CD4-positive, alpha-beta T cell treated with Interleukin-4 for 4 hours (primary cell): ENCODE results near the gene DIS3L2.
"Not testable (repeated sequence)": the region's sequence is repeated elsewhere in the genome, so short reads cannot be mapped to it uniquely, and the experiment has no call there.

Source experiments
- DNase-seq: peaks from one replicate; pipeline ENCODE4 v3.0.0-alpha.2; 2020

The DIS3L2 gene

DNA sequence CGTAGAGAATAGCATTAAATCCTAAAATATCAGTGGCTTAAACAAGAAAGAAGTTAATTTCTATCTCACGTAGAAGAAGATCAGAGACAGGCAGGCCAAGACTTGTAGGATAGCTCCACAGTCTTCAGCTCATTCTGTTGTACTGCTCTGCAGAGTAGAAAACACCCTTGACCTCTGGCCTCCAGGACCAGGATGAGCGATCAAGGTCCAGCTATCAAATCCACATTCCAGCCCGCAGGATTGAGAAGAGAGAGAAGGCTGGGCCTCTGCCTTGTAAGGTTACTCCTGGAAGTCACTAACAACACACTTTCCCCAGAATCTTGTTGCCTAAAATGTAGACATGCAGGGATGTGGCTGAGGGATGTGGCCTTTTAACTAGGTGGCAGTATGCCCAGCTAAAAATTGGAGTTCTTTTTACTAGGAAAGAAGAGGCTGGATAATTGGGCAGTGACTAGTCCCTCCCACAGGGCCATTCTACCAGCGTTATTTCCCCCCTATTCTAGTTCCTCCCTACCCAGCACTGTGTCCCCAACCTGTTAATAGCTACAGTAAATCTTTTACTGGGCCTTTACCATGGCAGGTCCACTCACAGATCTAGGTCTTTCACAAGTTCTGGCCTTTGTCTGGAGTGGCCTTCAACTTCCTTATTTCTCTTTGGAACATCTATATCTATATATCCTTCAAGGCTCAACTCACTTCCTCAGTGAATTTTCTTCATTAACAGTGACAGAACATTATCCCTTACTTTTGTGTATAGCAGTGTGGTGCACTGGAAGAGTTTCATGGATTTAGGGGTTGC, 165.0 kb downstream of the DIS3L2 start:
- no peak for DNase-seq

DNA sequence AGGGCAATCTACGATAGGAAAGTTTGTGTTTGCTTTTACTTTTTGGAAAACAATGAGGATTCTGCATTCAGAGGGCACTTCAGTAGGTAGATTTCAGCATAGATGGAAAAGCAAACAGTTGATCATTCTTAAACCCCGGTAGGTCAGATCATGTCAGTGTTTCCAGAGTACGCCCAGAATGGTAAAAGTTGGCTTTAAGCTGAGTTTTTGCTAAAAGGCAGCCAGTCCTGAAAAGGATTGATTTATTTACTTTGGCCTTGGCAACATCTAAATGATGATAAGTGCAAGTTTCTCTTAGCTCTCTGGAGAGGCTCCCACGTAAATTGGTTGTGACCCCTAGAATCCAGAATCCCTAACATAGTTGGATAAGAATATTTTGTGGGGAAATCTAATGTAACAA, 168.0 kb downstream of the DIS3L2 start:
- DNase-seq = no peak

DNA sequence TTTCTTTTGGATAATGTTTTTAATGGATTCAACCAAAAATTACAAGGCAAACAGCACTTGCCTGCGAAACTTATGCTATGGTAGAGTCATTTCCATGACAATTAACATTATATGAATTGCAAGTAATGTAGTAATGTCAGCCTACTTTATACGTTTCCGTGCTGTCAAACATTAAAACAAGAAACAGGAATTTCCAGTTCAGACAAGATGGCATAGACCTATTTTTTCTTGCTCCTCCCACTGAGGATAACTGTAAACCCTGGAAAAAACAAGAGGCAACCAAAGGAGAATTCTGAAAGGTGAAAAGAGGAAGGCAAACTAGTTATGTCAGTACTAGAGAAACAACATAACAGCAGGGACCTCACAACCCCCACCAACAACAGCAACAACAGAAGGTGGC, 170.7 kb downstream of the DIS3L2 start:
- no peak for DNase-seq

DNA sequence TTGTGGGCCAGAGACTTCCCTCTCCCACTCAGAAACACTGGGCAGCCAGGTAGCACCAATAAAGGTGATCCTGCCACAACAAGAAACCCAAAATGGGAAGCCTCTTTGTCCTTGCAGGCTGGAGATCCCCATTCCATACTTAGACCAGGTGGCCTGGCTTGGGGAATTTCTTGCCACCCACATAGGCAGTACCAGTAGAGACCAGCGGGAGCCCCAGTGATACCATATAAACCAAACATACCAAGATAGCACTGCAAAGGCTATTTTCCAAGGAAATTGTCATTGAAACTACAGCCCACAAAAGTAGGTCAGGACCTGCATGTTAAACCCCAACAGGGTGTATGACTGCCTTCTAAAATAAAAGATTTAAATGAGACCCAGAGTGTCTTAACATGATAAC, 171.6 kb downstream of the DIS3L2 start:
- DNase-seq = no peak

DNA sequence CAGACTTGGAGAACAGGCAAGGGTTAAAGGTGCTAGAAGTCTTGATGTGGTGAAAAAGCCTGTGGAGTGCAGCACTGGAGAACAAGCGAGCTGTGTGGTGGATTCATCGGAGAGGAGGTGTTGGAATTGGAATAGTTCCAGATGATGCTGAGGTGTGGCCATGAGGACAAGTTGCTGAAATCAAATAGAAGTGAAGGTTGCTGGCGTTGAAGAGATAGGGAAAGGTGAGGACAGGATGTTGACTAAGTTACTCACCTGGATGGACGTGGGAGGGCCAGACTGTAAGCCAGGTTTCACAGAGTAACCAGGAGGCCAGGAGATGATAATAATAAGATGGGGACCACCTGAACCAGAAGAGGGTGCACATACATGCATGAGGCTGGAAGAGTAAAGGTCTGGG, 173.4 kb downstream of the DIS3L2 start:
- DNase-seq = no peak

DNA sequence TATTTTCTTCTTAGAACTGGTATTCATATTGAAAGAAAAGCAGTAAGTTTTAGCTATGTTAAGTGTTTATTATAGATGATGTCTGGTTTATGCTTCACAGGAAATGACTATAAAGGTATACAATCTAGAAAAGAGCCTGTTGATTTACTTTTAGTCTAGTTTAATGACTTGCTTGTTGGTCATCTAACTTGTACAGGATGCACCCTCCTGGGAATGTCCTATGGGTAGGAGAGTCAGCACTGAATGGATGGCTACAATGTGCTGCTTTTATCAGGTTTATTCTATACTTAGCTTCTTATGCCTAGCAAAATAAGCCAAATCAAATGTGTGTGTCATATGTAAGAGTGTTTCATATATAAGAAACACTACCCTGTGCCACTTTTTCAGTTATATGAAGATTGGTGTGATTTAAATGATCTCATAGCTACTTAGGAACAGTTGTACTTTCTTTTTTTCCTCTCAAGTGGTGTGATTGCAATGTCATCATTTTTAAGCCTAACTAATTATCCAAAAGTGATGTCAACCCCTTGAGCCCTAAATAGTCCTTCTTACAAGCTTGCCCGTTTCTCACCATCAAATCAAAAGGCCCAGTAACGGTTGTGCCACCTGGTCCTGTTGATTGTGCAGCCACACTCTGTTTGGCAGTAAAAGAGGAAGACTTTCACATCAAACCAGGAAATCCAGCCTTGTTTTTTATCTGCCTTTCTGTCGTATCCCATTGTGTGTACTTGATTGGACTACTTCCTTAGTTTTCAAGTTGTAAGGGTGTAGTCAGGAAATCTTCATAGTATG, 176.0 kb downstream of the DIS3L2 start:
- no peak for DNase-seq

DNA sequence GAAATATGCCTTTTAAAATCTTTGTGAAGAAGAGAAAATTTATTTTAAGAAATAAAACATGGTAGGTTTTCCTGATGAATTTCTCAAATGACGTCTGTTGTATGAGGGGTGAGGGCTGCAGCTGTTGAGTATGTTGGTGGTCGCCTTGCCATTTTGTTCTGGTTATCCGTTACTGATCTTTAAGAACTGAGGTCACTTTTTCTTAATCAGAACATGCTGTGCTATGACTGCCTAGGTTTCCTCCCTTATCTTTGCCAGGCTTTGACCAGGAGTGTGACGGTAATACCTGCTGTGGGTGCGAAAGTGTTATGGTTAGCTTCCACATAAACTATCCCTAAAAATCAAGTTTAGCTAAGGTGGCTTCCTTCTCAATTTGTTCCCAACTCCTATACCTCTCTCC, 176.9 kb downstream of the DIS3L2 start:
- no peak for DNase-seq

DNA sequence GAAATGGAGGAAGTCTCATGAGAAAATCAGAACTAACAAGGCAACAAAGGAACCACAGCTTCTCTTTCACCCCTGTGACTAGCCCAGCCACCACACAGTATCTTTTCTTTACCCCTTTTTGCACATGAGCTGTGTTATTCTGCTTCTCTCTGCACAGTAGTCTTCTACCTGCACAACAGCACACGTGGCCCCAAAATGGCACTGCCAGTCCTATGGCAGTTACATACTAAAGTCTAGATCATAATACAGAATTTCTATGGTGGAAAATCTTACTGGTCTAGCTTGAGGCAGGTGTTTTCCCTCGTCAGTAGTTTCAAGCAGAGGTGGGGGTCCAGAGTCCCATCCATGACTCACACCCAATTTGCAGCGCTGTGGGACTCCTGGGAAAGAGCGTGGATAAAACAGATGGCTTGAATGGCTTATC, 177.7 kb downstream of the DIS3L2 start:
- no peak for DNase-seq

DNA sequence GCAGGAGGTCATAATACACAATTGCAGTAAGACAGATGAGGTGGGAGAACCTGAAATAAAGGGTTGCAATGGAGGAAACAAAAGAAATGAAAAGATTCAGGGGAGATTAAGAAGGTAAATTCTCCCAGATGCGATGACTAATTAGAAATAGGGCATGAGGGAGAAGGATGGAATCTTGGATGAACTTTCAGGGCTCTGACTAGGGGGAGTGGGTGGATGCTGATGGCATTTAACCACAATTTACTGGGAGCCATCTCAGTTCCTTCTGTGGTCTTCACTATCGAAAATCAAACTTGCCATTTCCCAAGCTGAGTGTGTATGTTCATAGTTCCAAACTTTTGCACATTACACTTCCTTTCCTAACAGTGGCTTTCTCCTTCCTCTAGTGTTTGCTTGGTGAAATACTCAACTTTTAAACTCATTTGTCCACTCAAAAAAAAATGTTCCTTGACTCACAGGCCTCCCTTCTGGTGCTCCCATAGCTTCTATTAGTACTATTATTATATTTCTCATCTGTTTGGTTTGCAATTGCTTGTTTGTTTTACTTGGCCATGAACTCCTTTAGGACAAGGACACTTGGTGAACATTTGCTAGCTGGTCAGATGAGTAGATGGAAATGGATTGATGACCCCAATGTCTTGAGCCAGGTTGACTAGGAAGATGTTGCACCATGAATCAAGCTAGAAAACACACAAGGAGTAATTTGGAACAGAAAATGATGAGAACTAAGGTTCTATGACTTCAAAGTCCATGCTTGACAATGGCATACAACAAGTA, 178.5 kb downstream of the DIS3L2 start:
- no peak for DNase-seq

DNA sequence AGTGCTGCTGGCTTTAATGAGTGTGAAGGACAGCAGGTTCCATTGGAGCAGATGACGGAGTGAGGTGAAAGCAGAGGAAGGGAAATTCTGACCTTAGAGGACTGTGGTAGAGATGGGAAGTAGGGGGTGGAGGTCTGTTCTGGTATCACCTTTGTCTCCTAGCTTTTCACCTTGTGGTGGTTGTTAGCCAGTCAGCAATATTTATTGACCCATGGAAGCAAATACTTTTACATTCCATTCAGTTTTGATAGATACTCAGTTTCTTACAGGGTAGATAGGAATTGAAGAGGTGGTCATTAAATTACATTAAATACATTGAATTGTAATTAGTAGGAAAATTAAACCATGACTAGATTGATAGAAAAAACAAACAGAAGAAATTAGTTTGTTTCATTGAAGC, 180.1 kb downstream of the DIS3L2 start:
- no peak for DNase-seq

DNA sequence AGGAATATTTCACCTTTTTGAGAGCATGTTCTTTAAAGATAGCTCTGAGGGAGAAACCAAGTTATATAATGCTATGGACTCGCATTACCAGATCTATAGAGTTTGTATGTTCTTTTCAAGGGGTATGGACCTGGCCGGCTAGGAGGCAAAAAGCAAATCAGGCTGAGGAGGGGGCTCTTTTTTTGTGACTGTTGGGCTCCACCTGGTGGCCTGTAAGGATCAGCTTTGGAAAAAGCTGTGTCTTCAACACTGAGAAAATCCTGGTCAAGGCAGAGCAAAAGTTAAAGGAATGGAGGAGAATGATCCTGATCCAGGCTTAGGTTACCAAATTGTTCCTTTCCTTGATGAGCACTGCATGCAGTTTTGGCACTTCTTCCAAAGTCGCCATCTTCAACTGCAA, 180.5 kb downstream of the DIS3L2 start:
- DNase-seq = no peak

DNA sequence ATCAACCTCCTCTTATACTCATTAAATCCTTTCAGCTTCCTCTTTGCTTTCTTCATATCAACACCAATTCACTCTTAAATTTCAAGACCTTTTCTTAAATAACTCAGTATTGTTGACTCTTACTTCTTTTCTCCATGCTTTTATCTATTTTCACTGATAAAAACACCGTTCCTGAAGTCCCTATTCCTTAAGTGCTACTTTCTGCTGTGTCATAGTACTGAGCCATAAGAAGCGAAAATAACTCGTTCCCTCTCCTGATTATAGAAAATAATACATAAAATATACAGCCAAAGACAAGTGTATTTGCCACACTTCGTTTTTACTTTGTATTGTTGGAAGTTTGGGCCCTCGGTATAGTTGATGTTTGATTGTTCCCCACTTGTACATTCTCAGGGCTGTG, 181.0 kb downstream of the DIS3L2 start:
- no peak for DNase-seq

DNA sequence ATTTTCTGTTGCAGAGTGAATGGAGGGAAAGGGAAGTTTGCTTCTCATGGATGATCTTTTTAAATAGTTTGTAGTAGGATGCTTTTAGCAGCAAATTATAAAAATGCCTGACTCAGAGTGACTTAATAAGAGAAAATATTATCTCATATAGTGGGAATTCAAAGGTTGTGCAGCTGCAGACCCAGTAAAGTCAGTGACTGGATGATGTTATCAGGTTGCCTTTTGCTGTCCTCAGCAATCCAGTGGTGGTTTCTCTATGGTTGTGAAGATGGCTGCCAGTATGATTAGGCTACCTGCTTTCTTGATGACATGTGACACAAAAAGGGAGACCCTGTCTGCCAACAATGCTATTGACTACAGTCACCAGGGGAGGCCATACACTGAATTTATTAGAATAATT, 184.8 kb downstream of the DIS3L2 start:
- no peak for DNase-seq

DNA sequence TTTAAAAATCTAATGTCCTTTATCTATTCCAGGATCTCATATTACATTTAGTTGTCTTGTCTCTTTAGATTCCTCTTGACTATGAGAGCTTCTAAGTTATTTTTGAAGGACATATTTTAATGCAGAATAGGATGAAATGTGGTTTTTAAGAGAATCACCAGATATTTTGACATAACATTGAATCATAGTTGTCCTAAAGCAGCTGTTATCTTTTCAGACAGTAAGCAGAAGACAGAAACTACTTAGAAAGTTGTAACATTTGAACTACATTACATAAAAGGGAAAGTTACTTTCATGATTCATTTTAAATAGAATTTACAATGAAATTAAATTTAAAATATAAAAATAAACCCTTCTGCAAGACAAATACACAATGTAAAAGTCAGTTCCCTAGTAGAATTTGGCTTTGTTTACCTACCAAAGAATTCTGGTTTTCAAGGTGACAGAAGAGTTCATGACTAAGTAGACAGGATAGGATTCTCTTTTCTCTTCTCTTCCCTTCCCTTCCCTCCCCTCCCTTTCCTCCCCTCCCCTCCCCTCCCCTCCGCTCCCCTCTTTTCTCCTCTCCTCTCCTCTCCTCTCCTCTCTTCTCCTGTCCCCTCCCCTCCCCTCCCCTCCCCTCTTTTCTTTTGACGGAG, 186.0 kb downstream of the DIS3L2 start:
- no peak for DNase-seq

DNA sequence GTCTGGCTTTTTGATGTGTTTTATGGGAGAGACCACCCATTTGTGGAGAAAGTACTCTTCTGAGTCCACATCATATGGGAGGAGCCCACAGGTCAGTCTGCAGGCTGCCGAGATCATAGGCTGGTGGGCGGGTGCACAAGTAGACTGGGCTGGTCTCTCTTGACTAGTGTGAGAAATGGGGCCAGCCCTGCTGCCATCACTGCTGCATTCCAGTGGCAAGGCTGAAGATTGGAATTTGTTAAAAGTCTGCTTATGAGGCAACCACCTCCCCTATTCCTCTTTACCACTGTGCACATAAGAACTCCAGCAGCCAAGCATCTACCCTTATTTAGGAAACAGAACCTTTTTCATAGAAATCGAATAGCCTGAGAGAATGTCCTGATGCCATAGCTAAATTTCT, 200.7 kb downstream of the DIS3L2 start:
- no peak for DNase-seq

DNA sequence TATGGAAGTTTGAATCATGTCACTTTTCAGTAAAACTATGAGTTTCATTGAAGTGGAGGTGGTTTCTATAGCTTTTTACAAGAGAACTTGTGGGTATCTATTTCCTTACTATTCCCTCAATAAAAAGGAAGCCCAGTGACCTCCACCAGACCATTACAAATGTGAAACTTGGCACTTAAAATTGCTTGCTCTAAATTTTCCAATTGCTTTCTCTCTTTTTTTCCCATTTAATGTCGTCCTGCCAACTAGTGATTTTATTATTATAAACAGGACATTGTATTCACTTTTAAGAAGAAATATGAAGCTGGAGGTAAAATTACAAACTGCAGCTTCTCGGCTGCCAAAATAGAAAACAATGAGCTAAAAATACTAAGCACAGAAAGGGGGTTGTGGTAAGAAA, 208.9 kb downstream of the DIS3L2 start:
- DNase-seq = no peak

DNA sequence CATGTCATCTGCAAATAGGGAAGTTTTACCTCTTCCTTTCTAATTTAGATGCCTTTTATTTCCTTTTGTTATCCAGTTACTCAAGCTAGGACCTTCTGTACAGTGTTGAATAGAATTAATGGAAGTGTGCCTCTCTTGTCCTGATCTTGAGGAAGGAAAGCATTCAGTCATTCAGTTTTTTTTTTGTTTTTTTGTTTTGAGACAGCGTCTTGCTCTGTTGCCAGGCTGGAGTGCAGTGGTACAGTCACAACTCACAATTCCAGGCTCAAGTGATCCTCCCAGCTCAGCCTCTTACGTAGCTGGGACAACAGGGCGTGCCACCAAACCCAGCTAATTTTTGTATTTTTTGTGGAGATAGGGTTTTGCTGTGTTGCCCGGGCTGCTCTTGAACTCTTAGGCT, 213.1 kb downstream of the DIS3L2 start:
- no peak for DNase-seq

DNA sequence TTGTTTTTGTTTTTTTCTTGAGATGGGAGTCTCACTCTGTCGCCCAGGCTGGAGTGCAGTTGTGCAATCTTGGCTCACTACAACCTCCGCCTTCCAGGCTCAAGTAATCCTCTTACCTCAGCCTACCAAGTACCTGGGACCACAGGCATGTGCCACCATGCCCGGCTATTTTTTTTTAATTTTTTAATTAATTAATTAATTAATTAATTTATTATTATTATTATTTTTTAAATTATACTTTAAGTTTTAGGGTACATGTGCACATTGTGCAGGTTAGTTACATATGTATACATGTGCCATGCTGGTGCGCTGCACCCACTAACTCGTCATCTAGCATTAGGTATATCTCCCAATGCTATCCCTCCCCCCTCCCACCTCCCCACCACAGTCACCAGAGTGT, 215.1 kb downstream of the DIS3L2 start:
- not testable (repeated sequence) for DNase-seq

DNA sequence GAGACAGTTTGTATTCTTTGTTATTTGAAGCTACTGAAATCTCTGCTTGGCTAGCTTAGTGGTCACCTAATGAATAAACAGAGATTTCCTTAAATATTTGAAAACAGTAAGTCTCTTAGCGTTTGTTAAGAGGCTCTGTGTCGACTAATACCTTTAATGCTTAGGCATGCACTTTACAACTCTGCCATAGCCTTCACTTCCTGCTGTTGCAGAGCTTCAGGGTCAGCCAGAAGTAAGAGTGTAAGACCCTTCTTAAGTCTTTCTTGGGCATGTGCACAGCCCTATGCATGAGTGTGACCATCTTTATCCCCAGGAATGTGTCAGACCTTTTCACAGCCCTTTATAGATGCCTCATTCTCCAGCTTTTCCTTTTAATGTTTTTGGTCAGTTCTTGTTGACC, 221.8 kb downstream of the DIS3L2 start:
- DNase-seq = no peak

DNA sequence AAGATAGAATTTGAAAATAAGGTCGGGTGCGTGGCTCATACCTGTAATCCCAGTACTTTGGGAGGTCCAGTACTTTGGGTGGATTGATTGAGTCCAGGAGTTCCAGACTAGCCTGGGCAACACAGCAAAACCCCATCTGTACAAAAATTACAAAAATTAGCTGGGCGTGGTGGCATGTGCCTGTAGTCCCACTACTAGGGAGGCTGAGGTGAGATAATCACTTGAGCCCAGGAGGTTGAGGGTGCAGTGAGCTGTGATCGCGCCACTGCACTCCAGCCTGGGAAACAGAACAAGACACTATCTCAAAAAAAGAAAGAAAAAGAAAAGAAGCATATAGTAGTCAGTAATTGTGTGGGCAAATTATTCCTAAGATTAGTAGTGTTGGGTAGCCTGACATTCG, 222.8 kb downstream of the DIS3L2 start:
- DNase-seq = no peak

DNA sequence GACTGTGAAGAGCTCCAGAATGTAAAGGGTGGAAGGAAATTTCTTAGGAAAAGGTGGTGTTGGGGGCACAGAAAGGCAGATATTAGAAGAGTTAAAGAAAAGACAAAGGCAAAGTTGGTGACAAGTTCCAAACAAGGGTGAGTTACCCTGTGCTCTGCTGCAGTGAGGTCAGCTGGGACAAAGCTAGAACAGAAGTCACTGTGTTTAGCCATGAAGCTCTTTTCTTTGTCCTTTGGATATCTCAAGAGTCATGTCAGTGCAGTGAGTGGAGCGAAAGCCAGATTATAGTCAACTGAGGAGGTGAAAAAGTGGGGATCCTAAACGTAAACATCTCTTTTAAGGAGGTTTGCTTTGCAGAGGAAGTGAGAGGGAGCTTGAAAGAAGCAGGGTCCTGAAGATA, 229.3 kb downstream of the DIS3L2 start:
- no peak for DNase-seq

DNA sequence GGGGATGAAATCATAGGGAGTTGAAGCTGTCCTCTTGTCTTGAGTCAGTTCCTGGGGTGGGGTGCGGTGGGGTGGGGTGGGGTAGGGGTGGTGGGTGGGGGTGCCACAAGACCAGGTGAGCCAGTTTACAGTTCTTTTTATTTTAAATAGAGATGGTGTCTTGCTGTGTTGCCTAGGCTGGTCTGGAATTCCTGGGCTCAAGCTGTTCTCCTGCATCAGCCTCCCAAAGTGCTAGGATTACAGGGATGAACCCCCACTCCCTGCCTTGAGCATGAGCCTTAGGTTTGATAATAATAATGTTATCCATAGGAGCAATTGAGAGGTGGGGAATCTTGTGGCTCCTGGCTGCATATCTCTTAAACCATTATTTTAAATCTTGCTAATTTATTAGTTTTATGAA, 234.0 kb downstream of the DIS3L2 start:
- no peak for DNase-seq

DNA sequence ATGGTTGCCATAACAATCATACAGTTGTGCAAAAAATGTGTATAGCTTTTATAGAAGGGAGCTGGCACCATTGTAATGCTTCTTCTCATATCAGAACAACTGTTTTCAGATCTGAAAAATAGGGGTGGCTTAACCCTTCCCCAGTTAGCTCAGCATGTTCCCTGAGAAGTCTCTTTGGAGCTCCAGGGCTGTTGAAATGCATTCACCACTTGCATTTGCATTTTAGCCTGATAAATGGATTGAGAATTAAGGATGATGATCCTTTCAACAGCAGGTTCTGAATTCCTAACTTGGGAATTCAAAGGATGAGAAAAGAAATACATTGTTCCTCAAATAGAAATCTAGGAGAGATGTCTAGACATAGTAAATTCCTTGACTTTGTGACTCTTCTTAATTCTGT, 235.3 kb downstream of the DIS3L2 start:
- no peak for DNase-seq
